HG02870 (cell line): ENCODE results near the gene CCDC107.

ENCODE experiments used
- ATAC-seq: cut with Tn5 transposase; IDR thresholded peaks from one replicate; pipeline ENCODE4 v1.9.1; 2021; ENCODE audit warnings: mild to moderate bottlenecking, moderate library complexity; ENCODE audit not compliant: unreplicated experiment

The CCDC107 gene

DNA sequence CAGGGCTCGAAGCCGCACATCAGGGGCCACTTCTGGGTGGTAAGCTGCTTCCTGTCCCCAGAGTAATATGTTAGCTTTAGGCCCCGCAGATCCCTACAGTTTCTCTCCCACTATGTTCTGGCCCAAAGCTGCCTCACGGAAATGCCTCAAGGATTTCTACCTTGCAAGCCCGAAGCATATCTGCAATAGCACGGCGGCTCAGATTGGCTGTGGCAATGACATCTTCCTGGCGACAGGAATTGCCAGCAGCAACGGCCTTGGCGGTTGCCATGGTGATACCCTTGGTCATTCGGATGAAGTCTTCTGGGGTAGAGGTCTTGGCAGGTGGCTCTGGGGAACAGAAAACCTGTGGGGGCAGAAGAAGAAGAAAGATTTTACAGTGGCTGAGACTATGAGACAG lies 41.9 kb downstream of the CCDC107 start:
- no peak for ATAC-seq

DNA sequence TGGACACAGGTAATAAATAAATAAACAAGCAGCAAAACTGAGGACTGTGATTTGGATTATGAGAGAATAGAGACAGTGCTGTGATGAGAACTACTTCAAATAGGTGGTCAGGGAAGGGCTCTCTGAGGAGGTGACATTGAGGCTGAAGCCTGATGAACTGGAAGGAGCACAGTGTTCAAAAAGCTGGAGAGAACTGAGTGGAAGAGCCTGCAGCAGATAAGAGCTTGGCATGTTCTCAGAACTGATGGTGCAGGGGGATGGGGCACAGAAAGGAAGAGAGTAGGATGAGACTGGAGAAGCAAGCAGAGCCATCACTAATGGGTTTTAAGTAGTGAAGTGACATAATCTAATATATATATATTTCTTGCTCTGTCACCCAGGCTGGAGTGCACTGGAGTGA lies 42.9 kb downstream of the CCDC107 start:
- ATAC-seq: no peak

- no peak for ATAC-seq
Measured at GRCh38 chr9:35702696-35703095, 44.6 kb downstream of the CCDC107 start.

GRCh38 chr9:35703906-35704672 lies 46.0 kb downstream of the CCDC107 start:
- no peak for ATAC-seq

GRCh38 chr9:35705372-35705771 lies 47.3 kb downstream of the CCDC107 start:
- ATAC-seq: no peak

DNA sequence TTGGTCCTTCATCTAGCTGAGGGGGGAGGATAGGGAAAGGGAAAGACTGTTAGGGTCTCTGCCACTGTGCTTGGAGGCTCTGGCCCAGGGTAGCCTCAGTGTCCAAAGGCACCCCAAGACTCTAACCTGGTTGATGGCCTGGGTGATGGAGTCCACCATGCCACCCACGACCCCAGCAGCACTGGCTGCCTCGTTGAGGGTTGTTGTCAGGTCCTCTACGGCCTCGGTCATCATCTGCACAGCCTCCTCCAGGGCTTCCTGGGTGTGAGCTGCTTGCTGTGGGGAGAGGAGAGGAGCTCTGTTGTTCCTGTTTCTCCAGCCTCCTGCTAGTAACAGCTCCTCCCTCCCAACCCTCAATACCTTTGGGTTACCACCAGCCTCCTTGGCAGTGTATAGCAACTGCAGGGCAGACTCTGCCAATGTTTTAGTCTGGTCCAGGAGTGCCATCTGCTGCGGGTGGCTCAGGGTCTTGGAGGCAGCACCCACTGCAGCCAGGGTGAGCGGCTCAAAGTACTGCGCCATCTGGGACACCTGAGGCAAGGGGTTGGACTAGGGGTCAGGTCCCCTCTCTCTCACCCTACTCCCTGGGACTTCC lies 47.8 kb downstream of the CCDC107 start:
- ATAC-seq: no peak

DNA sequence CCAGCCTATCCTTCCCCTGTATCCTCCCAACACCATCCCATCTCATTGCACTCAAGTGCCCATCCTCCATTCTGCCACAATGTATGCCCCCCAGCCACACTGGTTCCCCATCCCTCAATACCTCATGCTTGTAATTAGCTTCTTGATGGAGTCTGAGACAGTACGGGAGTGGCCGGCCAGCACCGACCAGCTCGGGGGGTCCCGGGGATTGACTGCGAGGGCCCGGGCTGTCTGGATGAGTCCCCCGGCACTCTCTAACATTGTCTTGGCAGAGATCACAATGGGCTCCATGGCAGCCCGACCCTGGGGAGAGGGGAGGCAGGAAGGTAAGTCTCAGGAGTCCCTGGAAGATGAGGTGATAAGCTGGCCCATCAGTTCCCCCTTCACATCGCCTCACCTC lies 48.9 kb downstream of the CCDC107 start:
- no peak for ATAC-seq

DNA sequence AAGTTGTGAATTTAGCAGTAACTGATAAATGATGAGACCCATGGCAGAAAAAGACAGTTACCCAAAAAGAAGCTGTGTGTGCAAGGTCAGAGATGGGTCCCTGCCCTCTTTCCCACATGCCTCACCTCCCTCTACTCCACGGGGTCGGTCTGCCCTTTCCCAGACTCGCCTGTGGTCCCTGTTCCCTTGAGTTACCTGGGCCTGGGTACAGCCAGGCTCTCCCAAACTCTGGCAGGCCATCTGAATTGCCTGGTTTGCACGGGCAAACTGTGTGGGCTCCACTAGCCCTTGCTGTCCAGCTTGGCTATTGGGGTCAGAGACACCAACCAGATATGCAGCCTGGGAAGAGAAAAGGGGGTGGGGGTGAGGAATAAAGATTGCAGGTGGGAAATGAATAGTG lies 50.1 kb downstream of the CCDC107 start:
- ATAC-seq: no peak

DNA sequence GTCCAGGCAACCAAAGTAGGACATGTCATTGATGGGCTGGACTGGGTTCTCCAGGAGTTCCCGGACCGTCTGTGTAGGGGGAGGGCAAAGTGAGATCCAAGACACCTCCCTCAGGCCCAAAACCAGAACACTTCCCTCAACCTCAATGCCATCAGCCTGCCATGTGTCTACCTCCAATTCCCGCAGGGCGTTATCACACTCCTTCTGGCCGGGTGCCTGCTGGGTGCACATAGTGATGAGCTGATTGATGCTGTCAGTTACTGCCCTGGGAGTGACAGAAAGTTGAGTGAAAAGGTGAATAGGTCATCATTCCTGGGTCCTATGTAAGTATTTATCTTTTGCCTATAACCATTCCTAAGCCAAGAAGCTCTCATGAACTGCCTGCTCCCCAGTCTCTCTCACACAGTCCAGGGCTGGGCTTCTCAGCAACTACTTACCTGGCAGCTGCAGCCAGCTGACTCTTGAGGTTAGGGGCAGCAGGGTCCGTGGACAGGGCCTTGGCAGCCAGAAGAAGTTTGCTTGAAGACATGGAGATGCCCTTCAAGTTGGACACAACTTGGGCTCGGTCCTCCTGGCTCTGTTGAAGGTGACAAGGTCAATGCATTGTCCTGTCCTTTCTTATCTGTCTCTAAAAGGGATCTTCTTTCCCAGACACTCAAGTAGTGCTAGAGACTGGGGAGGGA lies 52.9 kb downstream of the CCDC107 start:
- no peak for ATAC-seq
